Spinal cord (tissue), 10 donors: Measurements from ENCODE around the gene RASGRF1. TPM values are rescaled to one million over a fixed set of nuclear protein-coding genes. Genes with fewer than 3 reads are reported as not detected.
"Not testable (repeated sequence)": the region's sequence is repeated elsewhere in the genome, so short reads cannot be mapped to it uniquely, and the experiment has no call there.

Source experiments
- DNase-seq, 6 donors: peaks; one replicate each; pipeline versions ENCODE4 v3.0.0 to v3.0.0-alpha.2; 2013 to 2015; ENCODE audit warnings: low spot score in 6 of 6, low read depth in 4 of 6
- H3K27ac ChIP-seq: one replicate; pipeline ENCODE4 v1.5.1; 2013; ENCODE audit warnings: low read depth, low read length, control low read depth
- H3K27me3 ChIP-seq: one replicate; pipeline ENCODE4 v1.6.1; 2013; ENCODE audit warnings: low read length; ENCODE audit not compliant: control insufficient read depth, insufficient read depth
- H3K36me3 ChIP-seq: one replicate; pipeline ENCODE4 v1.6.1; 2013; ENCODE audit warnings: low read length; ENCODE audit not compliant: control insufficient read depth, insufficient read depth
- H3K4me1 ChIP-seq: one replicate; pipeline ENCODE4 v1.6.1; 2013; ENCODE audit warnings: low read length; ENCODE audit not compliant: control insufficient read depth, insufficient read depth
- H3K4me3 ChIP-seq: one replicate; pipeline ENCODE4 v1.5.1; 2013; ENCODE audit warnings: low read depth, low read length, control low read depth
- H3K9me3 ChIP-seq: one replicate; pipeline ENCODE4 v1.6.1; 2013; ENCODE audit warnings: low read length; ENCODE audit not compliant: control insufficient read depth, insufficient read depth
- WGBS: methylation state at CpG from one replicate; pipeline ENCODE4 v1.1.5; 2013; ENCODE audit warnings: missing lambda C conversion rate; ENCODE audit not compliant: insufficient coverage; 5-methylcytosine and 5-hydroxymethylcytosine counted together
- polyA plus RNA-seq, 2 donors: library from polyadenylated mRNA; unstranded; fragments of 120-200 nt; gene quantifications; one replicate each; pipeline ENCODE4 v1.2.1, GENCODE V29; 2013; ENCODE audit not compliant: insufficient read length in 2 of 2
- total RNA-seq, 2 donors: library from RNA; depleted of rRNA in 1 of 2; stranded (reverse); fragments of 120-200 nt in 1 of 2; fragments of >200 nt in 1 of 2; gene quantifications; one replicate each; pipeline versions ENCODE4 v1.2.3 to v1.2.4, GENCODE V29; 2013 to 2014
- donor health status: healthy.

RASGRF1 gene
- total and polyA plus RNA-seq, 4 donors = 4.9 to 42.0 (median 28.1) TPM

GRCh38 chr15:79034284-79034683 lies 56.3 kb downstream of the RASGRF1 start:
- WGBS = no CpG with 5 or more reads among the region's 1 CpG
- no peak for DNase-seq
- no peak overlapping the region for H3K4me3 ChIP-seq
- peaks cover 50% of the 10 kb centered on the region for H3K36me3 ChIP-seq
- H3K9me3 ChIP-seq = no peaks in the 10 kb centered on the region
- peaks cover 16% of the 10 kb centered on the region for H3K4me1 ChIP-seq
- H3K27ac ChIP-seq = no peak overlapping the region
- H3K27me3 ChIP-seq = no peaks in the 10 kb centered on the region

- H3K4me1 ChIP-seq = peaks cover 16% of the 10 kb centered on the region
- WGBS = 69% methylated on average over 6 of the region's 6 CpGs
Measured at GRCh38 chr15:79032656-79033055, 57.9 kb downstream of the RASGRF1 start.

GRCh38 chr15:79031821-79032220 lies 58.8 kb downstream of the RASGRF1 start:
- Histone ChIP-seq H3K9me3 (no peaks in the 10 kb centered on the region), H3K4me3 (no peak overlapping the region), H3K27me3 (no peaks in the 10 kb centered on the region), H3K4me1 (peaks cover 16% of the 10 kb centered on the region), H3K36me3 (peaks cover 59% of the 10 kb centered on the region), H3K27ac (no peak overlapping the region)
- 97% methylated on average over 9 of the region's 12 CpGs for WGBS
- DNase-seq = no peak

More at GRCh38 chr15:79032656-79033055, 57.9 kb downstream of the RASGRF1 start:
- Histone ChIP-seq H3K36me3 (peaks cover 54% of the 10 kb centered on the region), H3K4me3 (no peak overlapping the region), H3K27me3 (no peaks in the 10 kb centered on the region), H3K27ac (no peak overlapping the region), H3K9me3 (no peaks in the 10 kb centered on the region)
- no peak for DNase-seq

GRCh38 chr15:79031201-79031600 lies 59.4 kb downstream of the RASGRF1 start:
- no peak overlapping the region for H3K27ac ChIP-seq
- WGBS = 89% methylated on average over 9 of the region's 9 CpGs
- DNase-seq = no peak
- H3K4me1 ChIP-seq = peaks cover 14% of the 10 kb centered on the region
- no peak overlapping the region for H3K4me3 ChIP-seq
- no peaks in the 10 kb centered on the region for H3K9me3 ChIP-seq
- H3K27me3 ChIP-seq = no peaks in the 10 kb centered on the region
- peaks cover 57% of the 10 kb centered on the region for H3K36me3 ChIP-seq

- Histone ChIP-seq H3K9me3 (no peaks in the 10 kb centered on the region), H3K27ac (no peak overlapping the region), H3K4me3 (no peak overlapping the region), H3K4me1 (peaks cover 7% of the 10 kb centered on the region), H3K36me3 (peaks cover 56% of the 10 kb centered on the region), H3K27me3 (no peaks in the 10 kb centered on the region)
- DNase-seq = no peak
- WGBS = 87% methylated on average over 4 of the region's 4 CpGs
Measured at GRCh38 chr15:79030470-79030869, 60.1 kb downstream of the RASGRF1 start.

- Histone ChIP-seq H3K4me3 (no peak overlapping the region), H3K27ac (no peak overlapping the region), H3K9me3 (no peaks in the 10 kb centered on the region), H3K27me3 (no peaks in the 10 kb centered on the region), H3K36me3 (peaks cover 63% of the 10 kb centered on the region), H3K4me1 (peaks cover 4% of the 10 kb centered on the region)
- WGBS = 51% methylated on average over 3 of the region's 7 CpGs
- DNase-seq = peak in 5 of 6 donors; percentile 45 to 85 (median 51)
Measured at GRCh38 chr15:79028411-79028964, 62.1 kb downstream of the RASGRF1 start.

GRCh38 chr15:79027532-79028410 lies 62.8 kb downstream of the RASGRF1 start:
- H3K36me3 ChIP-seq = peaks cover 63% of the 10 kb centered on the region
- no peaks in the 10 kb centered on the region for H3K27me3 ChIP-seq
- peak in 1 of 6 donors; percentile 18 for DNase-seq
- H3K4me3 ChIP-seq = no peak overlapping the region
- no peaks in the 10 kb centered on the region for H3K9me3 ChIP-seq
- H3K4me1 ChIP-seq = peaks cover 4% of the 10 kb centered on the region
- no peak overlapping the region for H3K27ac ChIP-seq
- 81% methylated on average over 12 of the region's 15 CpGs for WGBS

- no peak overlapping the region for H3K27ac ChIP-seq
- no peaks in the 10 kb centered on the region for H3K9me3 ChIP-seq
- DNase-seq = no peak
- no peak overlapping the region for H3K4me3 ChIP-seq
- H3K4me1 ChIP-seq = peaks cover 4% of the 10 kb centered on the region
- WGBS = no CpG with 5 or more reads among the region's 1 CpG
- H3K27me3 ChIP-seq = no peaks in the 10 kb centered on the region
- peaks cover 50% of the 10 kb centered on the region for H3K36me3 ChIP-seq
Measured at GRCh38 chr15:79025802-79026201, 64.8 kb downstream of the RASGRF1 start.

- H3K9me3 ChIP-seq = no peaks in the 10 kb centered on the region
- H3K27ac ChIP-seq = no peak overlapping the region
- H3K36me3 ChIP-seq = peaks cover 47% of the 10 kb centered on the region
- WGBS = 73% methylated on average over 5 of the region's 6 CpGs
- H3K4me3 ChIP-seq = no peak overlapping the region
- H3K4me1 ChIP-seq = peaks cover 4% of the 10 kb centered on the region
- no peak for DNase-seq
- H3K27me3 ChIP-seq = no peaks in the 10 kb centered on the region
Measured at GRCh38 chr15:79025201-79025600, 65.4 kb downstream of the RASGRF1 start.

- not testable (repeated sequence) for DNase-seq, H3K27me3 ChIP-seq, H3K9me3 ChIP-seq, H3K27ac ChIP-seq, H3K4me3 ChIP-seq, H3K4me1 ChIP-seq
- H3K36me3 ChIP-seq = peaks cover 47% of the 10 kb centered on the region
Measured at GRCh38 chr15:79024493-79024892, 66.1 kb downstream of the RASGRF1 start.
